ENCODE data around the gene TRMT1.

The TRMT1 gene

GRCh38 chr19:13090511-13091231 is 25.9 kb downstream of the TRMT1 start:
- DNase-seq (ENCODE audit: low read depth in 2 of 2) = no peak

- no peak for DNase-seq (ENCODE audit: low read depth in 2 of 2)
Measured at GRCh38 chr19:13089857-13090507, 26.6 kb downstream of the TRMT1 start.

GRCh38 chr19:13089139-13089856 is 27.2 kb downstream of the TRMT1 start:
- DNase-seq (ENCODE audit: low read depth in 2 of 2) = no peak

DNA sequence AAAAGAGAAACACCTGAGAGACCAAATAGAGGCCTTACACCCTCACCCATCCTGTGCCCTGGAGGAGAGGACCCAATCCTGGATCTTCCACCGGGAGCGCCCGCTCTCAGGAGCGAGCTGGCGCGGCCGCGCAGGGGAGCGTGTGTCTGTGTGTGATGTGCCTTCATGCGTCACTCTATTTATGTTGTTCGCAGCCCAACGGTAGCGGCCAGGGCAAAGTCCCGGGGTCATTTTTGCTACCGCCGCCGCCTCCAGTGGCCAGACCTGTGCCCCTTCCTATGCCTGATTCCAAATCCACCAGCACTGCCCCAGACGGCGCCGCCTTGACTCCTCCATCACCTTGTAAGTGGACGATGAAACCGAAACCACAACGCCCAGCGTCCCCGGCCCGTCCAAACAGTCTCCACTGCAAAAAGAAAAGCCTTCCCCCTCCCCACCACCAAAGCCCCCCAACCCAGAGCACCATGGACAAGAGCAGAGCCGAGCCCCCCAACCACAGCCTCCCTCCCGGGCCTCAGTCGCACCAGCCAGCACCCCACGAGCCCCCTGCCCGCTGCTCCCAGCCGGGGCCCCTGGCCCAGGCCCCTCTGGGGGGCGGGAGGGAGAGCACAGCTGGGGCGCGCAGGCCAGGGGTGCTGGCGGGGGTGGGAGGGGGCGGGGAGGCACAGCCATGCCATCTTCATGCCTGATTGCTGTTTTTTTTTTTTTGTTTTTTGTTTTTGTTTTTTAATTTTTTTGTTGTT is 28.6 kb downstream of the TRMT1 start:
- DNase-seq (ENCODE audit: low read depth in 2 of 2) = no peak

- DNase-seq (ENCODE audit: low read depth in 2 of 2) = no peak
Measured at GRCh38 chr19:13087295-13087694, 29.2 kb downstream of the TRMT1 start.

- no peak for DNase-seq (ENCODE audit: low read depth in 2 of 2)
Measured at GRCh38 chr19:13086341-13086740, 30.2 kb downstream of the TRMT1 start.

DNA sequence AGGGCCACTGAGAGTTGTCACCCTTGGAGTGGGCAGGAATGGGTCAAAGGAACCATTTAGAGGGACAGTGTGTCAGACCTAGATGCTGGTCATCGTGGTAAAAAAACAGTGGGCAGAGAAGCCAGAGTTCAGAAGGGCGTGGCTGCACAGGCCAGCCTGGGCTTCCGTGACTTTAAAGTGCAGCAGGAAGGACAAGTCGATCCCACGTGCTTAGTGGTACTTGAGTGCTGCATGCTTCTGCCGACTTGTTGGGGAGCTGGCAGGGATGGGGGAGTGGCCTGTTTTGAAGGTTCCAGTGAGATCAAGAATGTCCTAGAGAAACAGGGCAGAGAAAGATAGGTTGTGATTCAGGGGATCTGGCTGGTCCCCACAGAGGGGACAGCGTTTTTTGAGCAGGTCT is 30.9 kb downstream of the TRMT1 start:
- no peak for DNase-seq (ENCODE audit: low read depth in 2 of 2)

GRCh38 chr19:13083627-13084026 is 32.9 kb downstream of the TRMT1 start:
- DNase-seq (ENCODE audit: low read depth in 2 of 2) = no peak

- DNase-seq (ENCODE audit: low read depth in 2 of 2) = no peak
Measured at GRCh38 chr19:13083008-13083404, 33.5 kb downstream of the TRMT1 start.

DNA sequence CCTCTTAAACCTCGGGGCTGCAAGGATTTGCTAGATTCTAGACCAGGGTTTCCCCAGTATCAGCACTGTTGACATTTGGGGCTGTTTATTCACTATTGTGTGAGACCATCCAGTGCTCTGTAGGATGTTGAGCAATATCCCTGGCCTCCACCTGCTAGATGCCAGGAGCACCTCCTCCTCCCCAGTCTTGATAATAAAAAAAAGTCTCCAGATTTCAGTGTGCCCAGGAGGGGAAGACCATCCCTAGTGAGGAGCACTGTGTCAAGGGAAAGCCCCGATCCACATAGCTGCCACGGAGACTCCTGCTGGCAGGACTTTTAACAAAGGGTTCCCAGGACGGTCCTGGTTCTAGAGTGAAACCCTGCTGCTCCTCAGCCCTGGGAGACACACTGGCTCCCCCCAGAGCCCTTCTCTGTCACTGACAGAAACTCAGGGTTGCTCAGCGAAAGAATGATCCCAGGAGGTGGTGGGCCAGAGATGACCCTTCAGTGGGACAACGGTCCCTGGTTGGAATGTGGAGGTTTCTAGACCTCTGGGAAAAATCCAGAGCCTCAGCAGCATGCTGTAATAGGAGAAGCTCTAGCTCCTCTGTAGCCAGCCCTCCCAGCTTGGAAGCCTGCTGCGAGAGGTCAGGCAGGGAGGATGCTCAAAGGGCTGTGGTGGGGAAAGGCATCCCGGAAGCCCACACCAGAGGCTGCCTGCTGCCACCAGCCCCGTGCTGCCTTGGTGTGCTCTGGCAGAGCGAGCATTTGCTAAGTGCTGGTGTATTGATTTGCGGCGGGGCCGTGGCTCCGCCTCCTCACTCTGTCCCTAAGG is 34.1 kb downstream of the TRMT1 start:
- DNase-seq (ENCODE audit: low read depth in 2 of 2) = no peak

DNA sequence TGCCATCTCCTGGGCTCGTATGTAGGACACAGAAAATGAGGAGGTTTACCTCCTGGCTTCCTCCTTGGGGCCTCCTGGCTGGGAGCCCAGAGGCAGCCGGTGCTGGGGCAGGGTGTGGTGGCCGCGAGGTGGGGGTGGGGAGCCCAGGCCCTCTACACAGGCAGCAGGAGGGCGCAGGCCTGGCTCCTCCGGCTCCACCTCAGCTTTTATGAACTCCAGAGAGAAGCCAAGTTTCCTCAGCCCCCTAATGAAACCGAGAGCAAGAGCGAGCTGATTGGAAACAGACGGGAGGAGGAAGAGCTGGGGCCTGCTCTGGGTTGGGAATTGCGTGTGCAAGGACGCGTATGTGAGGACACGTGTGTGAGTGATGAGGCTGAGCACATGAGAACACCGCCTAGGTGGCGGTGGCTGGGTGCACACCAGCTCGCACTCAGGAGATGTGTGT is 37.0 kb downstream of the TRMT1 start:
- no peak for DNase-seq (ENCODE audit: low read depth in 2 of 2)

DNA sequence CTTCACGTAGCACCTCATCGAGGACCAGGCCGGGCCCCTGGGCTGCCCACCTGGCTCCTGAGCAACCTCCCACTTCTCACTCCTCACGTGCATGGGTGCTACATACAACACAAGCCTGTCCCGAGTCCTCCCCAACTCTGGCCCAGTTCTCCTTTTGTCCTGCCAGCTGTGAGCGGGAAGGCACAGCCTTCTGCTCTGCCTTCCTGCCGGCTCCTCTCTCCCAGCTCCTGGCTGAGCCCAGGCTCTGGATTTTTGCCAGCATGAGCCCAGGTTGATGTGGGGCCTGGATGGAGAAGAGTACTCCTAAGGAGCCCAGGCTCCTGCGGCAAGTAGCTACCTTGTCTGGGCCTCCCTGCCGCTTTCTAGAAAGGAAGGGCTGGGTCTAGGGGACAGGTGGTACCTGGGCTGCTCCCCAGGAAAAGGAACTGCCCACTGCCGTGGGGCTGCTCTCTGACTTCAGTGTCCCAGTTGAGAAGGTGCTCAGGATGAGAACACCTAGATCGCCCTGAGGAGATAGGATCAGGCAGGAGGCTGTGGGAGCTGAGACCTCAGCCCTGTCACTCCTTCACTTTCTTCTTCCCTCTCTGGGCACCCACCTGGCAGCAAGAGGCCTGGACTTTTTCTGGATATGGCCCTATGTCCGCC is 37.5 kb downstream of the TRMT1 start:
- no peak for DNase-seq (ENCODE audit: low read depth in 2 of 2)

- DNase-seq (ENCODE audit: low read depth in 2 of 2) = no peak
Measured at GRCh38 chr19:13078381-13078780, 38.2 kb downstream of the TRMT1 start.

- no peak for DNase-seq (ENCODE audit: low read depth in 2 of 2)
Measured at GRCh38 chr19:13077240-13077639, 39.3 kb downstream of the TRMT1 start.

GRCh38 chr19:13076787-13077186 is 39.8 kb downstream of the TRMT1 start:
- DNase-seq (ENCODE audit: low read depth in 2 of 2) = no peak

DNA sequence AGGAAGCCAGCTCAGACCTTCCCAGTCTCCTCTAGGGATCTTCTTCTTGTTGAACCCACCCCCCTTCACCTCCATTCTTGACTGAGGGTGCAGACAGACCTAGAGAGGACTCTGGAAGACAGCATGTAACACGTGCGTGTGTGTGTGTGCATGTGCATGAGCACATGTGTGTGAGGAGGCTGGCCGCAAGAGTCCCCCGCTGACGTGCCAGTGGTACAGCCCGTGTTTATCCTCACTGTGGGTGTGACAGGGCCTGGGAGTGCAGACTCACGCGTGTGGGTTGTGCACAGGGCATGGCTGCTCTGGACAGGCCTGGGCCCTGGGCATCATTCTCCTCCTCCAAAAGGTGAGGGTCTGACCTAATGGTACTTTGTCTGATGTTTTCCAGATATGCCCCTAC is 40.2 kb downstream of the TRMT1 start:
- no peak for DNase-seq (ENCODE audit: low read depth in 2 of 2)

DNA sequence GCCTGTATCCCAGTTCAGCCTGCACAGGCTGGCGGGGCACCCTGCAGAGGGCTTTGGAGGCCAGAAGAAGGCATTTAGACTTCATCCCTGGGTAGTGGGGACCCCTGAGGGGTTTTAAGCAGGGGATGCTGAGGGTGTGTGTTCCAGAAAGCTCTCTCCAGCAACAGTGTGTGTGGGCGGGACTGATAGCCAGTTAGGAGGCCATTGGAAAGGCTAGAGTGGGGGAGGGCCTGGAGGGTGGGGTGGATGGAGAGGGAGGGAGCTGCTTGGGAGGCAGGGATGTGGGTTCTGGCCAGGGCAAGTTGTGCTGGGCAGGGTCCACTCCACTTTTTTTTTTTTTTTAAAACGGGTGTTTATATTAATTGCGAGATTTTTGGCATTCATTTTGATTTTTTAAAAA is 42.2 kb downstream of the TRMT1 start:
- no peak for DNase-seq (ENCODE audit: low read depth in 2 of 2)

GRCh38 chr19:13073263-13073662 is 43.3 kb downstream of the TRMT1 start:
- no peak for DNase-seq (ENCODE audit: low read depth in 2 of 2)

DNA sequence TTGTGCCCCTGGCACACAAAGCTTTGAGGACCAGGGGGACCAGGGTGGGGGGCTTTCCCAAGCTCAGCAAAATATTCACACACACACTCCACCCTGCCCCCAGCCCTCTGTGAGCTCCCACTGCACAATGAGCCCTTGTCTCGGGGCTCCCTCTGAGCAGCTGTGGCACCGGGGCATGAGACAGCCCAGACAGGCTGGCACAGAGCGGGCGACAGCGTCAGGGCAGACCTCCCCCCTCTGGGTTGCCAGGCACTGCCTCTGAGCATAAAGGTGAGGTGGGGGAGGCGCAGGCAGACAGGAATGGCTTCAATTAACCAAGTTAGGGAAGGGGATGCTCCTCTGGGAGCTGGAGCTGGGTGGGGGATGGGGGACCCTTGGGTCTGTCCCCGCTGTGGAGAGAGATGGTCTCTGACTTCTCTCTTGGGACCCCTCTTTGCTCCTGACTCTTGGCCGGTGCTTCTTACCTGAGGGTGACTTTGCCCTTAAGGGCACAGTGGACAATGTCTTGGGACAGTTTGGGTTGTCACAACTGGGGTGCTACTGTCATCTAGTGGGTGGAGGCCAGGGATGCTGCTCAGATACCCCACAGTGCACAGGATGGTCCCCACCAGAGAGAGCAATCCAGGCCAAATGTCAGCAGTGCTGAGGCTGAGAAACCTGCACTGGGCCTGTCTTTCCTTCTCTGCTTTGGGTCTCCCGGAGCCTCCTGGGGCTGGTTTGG is 44.2 kb downstream of the TRMT1 start:
- DNase-seq (ENCODE audit: low read depth in 2 of 2) = no peak
